BJ (cell line): ENCODE data around the gene SPAM1. TPM values are rescaled to one million over a fixed set of nuclear protein-coding genes. Genes with fewer than 3 reads are reported as not detected.

ENCODE experiments used
- CTCF ChIA-PET: fragments of 350-600 bp; formaldehyde crosslinking; extraction: SDS; loops from one replicate; lab custom pipeline; 2021; ENCODE audit warnings: antibody characterized with exemption, inconsistent platforms; lab: Yijun Ruan, JAX
- POLR2A ChIA-PET: fragments of 300-600 bp; sonication (Branson Sonifier 250); formaldehyde crosslinking; extraction: SDS; loops from one replicate; lab custom pipeline; 2021; ENCODE audit warnings: antibody characterized with exemption; lab: Charles Lee
- DNase-seq: peaks from one replicate; pipeline ENCODE4 v3.0.0-alpha.2; 2011; ENCODE audit warnings: low read depth
- H3K27me3 ChIP-seq: 2 replicates; pipeline ENCODE4 v1.6.0; 2011; ENCODE audit warnings: low read length; ENCODE audit not compliant: control insufficient read depth, insufficient read depth
- H3K36me3 ChIP-seq: 2 replicates; pipeline ENCODE4 v1.5.1; 2011; ENCODE audit warnings: low read length; ENCODE audit not compliant: control insufficient read depth, insufficient read depth
- H3K4me3 ChIP-seq: 2 replicates; pipeline ENCODE4 v1.5.1; 2011; ENCODE audit warnings: low read depth, mild to moderate bottlenecking, control low read depth, low read length
- polyA plus RNA-seq: library from polyadenylated mRNA; depleted of rRNA; stranded (reverse); fragments of >200 nt; gene quantifications from 2 replicates; pipeline ENCODE4 v1.2.3, GENCODE V29; 2011
- TF ChIP-seq, protein P1 (sequence below): IDR thresholded peaks from 2 replicates; pipeline ENCODE4 v1.5.1; 2011; ENCODE audit warnings: low read depth, mild to moderate bottlenecking, control low read depth, inconsistent platforms, low read length, moderate library complexity; ENCODE audit not compliant: insufficient read depth

SPAM1 gene
- polyA plus RNA-seq, 1 experiment: not detected

DNA sequence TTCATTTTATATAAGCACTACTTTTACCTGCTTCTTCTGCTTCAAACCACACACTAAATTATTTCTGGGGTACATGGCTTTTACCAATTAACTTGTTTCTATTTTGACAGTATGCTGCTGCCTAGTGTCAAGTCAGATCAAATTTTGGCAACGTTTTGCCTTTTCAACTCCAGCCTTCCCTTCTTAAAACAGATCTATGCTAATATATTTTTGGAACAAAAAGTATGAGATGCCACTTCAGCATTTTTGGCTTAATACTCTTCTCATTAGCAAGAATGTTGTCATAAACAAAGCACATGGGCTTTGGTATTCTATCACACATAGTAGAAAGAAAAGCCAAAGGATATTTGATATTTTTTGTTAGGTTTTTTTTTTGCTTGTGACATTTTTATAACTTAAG lies 47.8 kb downstream of the SPAM1 start:
- Histone ChIP-seq H3K4me3 (no peak overlapping the region), H3K27me3 (no peaks in the 10 kb centered on the region), H3K36me3 (no peaks in the 10 kb centered on the region)
- ChIA-PET POLR2A (no interaction called here), CTCF (no interaction called here)
- TF ChIP-seq, protein P1, sequence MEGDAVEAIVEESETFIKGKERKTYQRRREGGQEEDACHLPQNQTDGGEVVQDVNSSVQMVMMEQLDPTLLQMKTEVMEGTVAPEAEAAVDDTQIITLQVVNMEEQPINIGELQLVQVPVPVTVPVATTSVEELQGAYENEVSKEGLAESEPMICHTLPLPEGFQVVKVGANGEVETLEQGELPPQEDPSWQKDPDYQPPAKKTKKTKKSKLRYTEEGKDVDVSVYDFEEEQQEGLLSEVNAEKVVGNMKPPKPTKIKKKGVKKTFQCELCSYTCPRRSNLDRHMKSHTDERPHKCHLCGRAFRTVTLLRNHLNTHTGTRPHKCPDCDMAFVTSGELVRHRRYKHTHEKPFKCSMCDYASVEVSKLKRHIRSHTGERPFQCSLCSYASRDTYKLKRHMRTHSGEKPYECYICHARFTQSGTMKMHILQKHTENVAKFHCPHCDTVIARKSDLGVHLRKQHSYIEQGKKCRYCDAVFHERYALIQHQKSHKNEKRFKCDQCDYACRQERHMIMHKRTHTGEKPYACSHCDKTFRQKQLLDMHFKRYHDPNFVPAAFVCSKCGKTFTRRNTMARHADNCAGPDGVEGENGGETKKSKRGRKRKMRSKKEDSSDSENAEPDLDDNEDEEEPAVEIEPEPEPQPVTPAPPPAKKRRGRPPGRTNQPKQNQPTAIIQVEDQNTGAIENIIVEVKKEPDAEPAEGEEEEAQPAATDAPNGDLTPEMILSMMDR: no peak
- DNase-seq: no peak

GRCh38 chr7:123974326-123974908 lies 49.4 kb downstream of the SPAM1 start:
- POLR2A ChIA-PET: no interaction called here
- no peak overlapping the region for H3K4me3 ChIP-seq
- H3K36me3 ChIP-seq: no peaks in the 10 kb centered on the region
- no peak for DNase-seq
- no peaks in the 10 kb centered on the region for H3K27me3 ChIP-seq
- TF ChIP-seq, protein P1: no peak
- CTCF ChIA-PET: no interaction called here

GRCh38 chr7:123975084-123975483 lies 50.0 kb downstream of the SPAM1 start:
- ChIA-PET POLR2A (no interaction called here), CTCF (no interaction called here)
- no peak for DNase-seq
- Histone ChIP-seq H3K27me3 (no peaks in the 10 kb centered on the region), H3K4me3 (no peak overlapping the region), H3K36me3 (no peaks in the 10 kb centered on the region)
- TF ChIP-seq, protein P1: no peak

- Histone ChIP-seq H3K27me3 (no peaks in the 10 kb centered on the region), H3K36me3 (no peaks in the 10 kb centered on the region), H3K4me3 (no peak overlapping the region)
- no peak for DNase-seq
- CTCF ChIA-PET: no interaction called here
- TF ChIP-seq, protein P1: no peak
- POLR2A ChIA-PET: no interaction called here
These were observed 52.0 kb downstream of the SPAM1 start for GRCh38 chr7:123977081-123977480.

- no peak for DNase-seq
- TF ChIP-seq, protein P1: no peak
- Histone ChIP-seq H3K27me3 (no peaks in the 10 kb centered on the region), H3K4me3 (no peak overlapping the region), H3K36me3 (no peaks in the 10 kb centered on the region)
- CTCF ChIA-PET: no interaction called here
- POLR2A ChIA-PET: no interaction called here
These were observed 54.8 kb downstream of the SPAM1 start for GRCh38 chr7:123979876-123980275.
